Measurements from ENCODE around the gene CCDC3. TPM values are rescaled to one million over a fixed set of nuclear protein-coding genes. Genes with fewer than 3 reads are reported as not detected.

Gene CCDC3
- polyA plus RNA-seq, 2 of the 4 experiments (the other 2 are of a cell fraction), result 0.58 to 0.94 TPM

DNA sequence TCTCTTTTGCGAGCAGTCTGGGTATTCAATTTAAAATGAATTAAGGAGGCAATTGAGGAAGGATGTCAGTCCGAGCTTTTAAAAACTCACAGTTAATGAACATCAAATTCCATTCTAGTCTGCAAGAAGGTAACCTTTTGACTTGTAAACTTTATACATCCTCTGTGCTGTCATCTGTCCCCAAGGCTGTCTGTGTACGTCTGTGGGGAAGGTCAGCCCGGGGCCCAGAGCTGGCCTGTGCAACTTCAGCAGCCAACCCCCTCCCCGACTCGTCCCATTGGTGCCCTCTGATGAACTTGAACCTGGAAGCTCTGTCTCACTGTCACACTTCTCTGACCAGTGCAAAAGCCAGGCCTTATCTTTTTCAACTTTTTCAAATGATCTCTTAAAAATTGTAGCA, 80.3 kb downstream of the CCDC3 start:
- H3K9me3 ChIP-seq, result no peaks in the 10 kb centered on the region
- ChIA-PET POLR2A (no interaction called here), CTCF (interaction anchor here (1.2 to 3.1 kb wide), 2 partner anchors 19 to 154 kb away, joined by 3 to 14 read pairs; no protein-coding TSS in a partner anchor)
- no peak for DNase-seq (ENCODE audit: low read depth in 1 of 2, low spot score in 1 of 2)
- WGBS (ENCODE audit: missing lambda C conversion rate), result 46% methylated on average over 6 of the region's 6 CpGs
- TF ChIP-seq ESRRA (IDR thresholded peaks at IDR 0.05; ENCODE audit: borderline replicate concordance, low read length) (no peak), CBX2 (IDR thresholded peaks at IDR 0.05; ENCODE audit: borderline replicate concordance, low read depth) (no peak), MYC (IDR thresholded peaks at IDR 0.05; ENCODE audit: borderline replicate concordance, low read length) (no peak), SREBF2 (IDR thresholded peaks at IDR 0.05) (no peak), KDM1A (IDR thresholded peaks at IDR 0.05; ENCODE audit: low read depth) (no peak), CHD2 (IDR thresholded peaks at IDR 0.05; ENCODE audit: low read length, partially characterized antibody) (no peak), MAFK (IDR thresholded peaks at IDR 0.05; ENCODE audit: partially characterized antibody) (no peak), REST (IDR thresholded peaks at IDR 0.05) (no peak), HDAC2 (IDR thresholded peaks at IDR 0.05) (no peak)
- TF ChIP-seq, protein P1, sequence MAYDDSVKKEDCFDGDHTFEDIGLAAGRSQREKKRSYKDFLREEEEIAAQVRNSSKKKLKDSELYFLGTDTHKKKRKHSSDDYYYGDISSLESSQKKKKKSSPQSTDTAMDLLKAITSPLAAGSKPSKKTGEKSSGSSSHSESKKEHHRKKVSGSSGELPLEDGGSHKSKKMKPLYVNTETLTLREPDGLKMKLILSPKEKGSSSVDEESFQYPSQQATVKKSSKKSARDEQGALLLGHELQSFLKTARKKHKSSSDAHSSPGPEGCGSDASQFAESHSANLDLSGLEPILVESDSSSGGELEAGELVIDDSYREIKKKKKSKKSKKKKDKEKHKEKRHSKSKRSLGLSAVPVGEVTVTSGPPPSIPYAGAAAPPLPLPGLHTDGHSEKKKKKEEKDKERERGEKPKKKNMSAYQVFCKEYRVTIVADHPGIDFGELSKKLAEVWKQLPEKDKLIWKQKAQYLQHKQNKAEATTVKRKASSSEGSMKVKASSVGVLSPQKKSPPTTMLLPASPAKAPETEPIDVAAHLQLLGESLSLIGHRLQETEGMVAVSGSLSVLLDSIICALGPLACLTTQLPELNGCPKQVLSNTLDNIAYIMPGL (CRISPR knock-in tag; IDR thresholded peaks at IDR 0.05; ENCODE audit: borderline replicate concordance), result no peak
- no peak for FAIRE-seq
- H3K4me3 ChIP-seq, result no peak overlapping the region
- no peak overlapping the region for H3K4me2 ChIP-seq
- H3K27ac ChIP-seq, result no peak overlapping the region
- H3K4me1 ChIP-seq, result no peaks in the 10 kb centered on the region
- no peak for ATAC-seq

DNA sequence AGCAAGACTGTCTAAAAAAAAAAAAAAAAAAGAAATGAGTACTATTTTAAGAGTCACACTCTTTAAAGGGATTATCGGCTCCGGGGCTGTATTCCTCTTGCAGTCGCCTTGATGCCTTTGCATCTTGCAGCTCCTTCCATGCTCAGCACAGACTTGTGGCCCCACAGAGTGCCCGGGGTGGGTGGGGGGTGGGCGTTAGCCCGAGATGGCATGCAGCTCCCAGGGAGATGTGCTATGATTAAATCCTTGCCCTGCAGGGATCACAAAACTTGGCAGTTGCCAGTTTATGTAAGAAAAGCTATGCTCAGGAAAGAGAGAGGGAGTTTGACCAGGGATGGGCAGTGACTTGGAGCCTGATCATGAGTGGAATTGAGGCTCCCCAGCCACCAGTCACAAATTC, 81.9 kb downstream of the CCDC3 start:
- no peak overlapping the region for H3K4me2 ChIP-seq
- DNase-seq (ENCODE audit: low read depth in 1 of 2, low spot score in 1 of 2) (no peak), ATAC-seq (no peak), FAIRE-seq (no peak)
- H3K4me1 ChIP-seq, result no peaks in the 10 kb centered on the region
- no peak for TF ChIP-seq SMC3 (IDR thresholded peaks at IDR 0.05)
- TF ChIP-seq KDM5A (IDR thresholded peaks at IDR 0.05), result no peak
- TF ChIP-seq FOXS1 (CRISPR knock-in tag; IDR thresholded peaks at IDR 0.05), result no peak
- TF ChIP-seq HOXB5 (CRISPR knock-in tag; IDR thresholded peaks at IDR 0.05), result no peak
- TF ChIP-seq FOSL2 (IDR thresholded peaks at IDR 0.05), result no peak
- no peak for TF ChIP-seq FOSL2 (CRISPR knock-in tag; IDR thresholded peaks at IDR 0.05)
- TF ChIP-seq HEYL (CRISPR knock-in tag; IDR thresholded peaks at IDR 0.05), result no peak
- no peak for TF ChIP-seq E2F6 (IDR thresholded peaks at IDR 0.05; ENCODE audit: borderline replicate concordance, low read depth)
- no peak for TF ChIP-seq PHF8 (IDR thresholded peaks at IDR 0.05; ENCODE audit: borderline replicate concordance, low read depth)
- TF ChIP-seq, protein P2, sequence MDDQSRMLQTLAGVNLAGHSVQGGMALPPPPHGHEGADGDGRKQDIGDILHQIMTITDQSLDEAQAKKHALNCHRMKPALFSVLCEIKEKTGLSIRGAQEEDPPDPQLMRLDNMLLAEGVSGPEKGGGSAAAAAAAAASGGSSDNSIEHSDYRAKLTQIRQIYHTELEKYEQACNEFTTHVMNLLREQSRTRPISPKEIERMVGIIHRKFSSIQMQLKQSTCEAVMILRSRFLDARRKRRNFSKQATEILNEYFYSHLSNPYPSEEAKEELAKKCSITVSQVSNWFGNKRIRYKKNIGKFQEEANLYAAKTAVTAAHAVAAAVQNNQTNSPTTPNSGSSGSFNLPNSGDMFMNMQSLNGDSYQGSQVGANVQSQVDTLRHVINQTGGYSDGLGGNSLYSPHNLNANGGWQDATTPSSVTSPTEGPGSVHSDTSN (IDR thresholded peaks at IDR 0.05), result no peak
- TF ChIP-seq CHD2 (IDR thresholded peaks at IDR 0.05; ENCODE audit: low read length, partially characterized antibody), result no peak
- no peak for TF ChIP-seq CHD4 (IDR thresholded peaks at IDR 0.05; ENCODE audit: borderline replicate concordance)
- no peak for TF ChIP-seq KDM1A (IDR thresholded peaks at IDR 0.05; ENCODE audit: low read depth)
- TF ChIP-seq ESRRA (IDR thresholded peaks at IDR 0.05; ENCODE audit: borderline replicate concordance, low read length), result no peak
- TF ChIP-seq, protein P3, sequence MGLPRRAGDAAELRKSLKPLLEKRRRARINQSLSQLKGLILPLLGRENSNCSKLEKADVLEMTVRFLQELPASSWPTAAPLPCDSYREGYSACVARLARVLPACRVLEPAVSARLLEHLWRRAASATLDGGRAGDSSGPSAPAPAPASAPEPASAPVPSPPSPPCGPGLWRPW (IDR thresholded peaks at IDR 0.05), result no peak
- ChIA-PET CTCF (interaction anchor here (0.6 to 3.1 kb wide), 3 partner anchors 17 to 817 kb away, joined by 3 to 14 read pairs (median 3); no protein-coding TSS in a partner anchor), POLR2A (no interaction called here)
- 42% methylated on average over 6 of the region's 6 CpGs for WGBS (ENCODE audit: missing lambda C conversion rate)
- H3K4me3 ChIP-seq, result no peak overlapping the region
- H3K9me3 ChIP-seq, result no peaks in the 10 kb centered on the region
- H3K27ac ChIP-seq, result no peak overlapping the region
